GM12875 (cell line): ENCODE data around the gene ZNF598.
A peak's percentile ranks its signal among the peaks of the same experiment; 100 is the strongest.
"Not testable (repeated sequence)": the region's sequence is repeated elsewhere in the genome, so short reads cannot be mapped to it uniquely, and the experiment has no call there.

ENCODE experiments used
- H3K4me3 ChIP-seq: one replicate; pipeline ENCODE4 v1.5.1; 2011; ENCODE audit warnings: low read depth, low read length, control low read depth
- CTCF ChIP-seq: IDR thresholded peaks from 2 replicates; pipeline ENCODE4 v1.5.1; 2011; ENCODE audit warnings: low read depth, mild to moderate bottlenecking, control low read depth, inconsistent platforms, low read length, moderate library complexity, borderline replicate concordance; ENCODE audit not compliant: insufficient read depth

ZNF598 gene

GRCh38 chr16:1960665-1961630 is 48.7 kb downstream of the ZNF598 start:
- TF ChIP-seq CTCF, result no peak
- H3K4me3 ChIP-seq, result peak overlapping the region; percentile 81

- H3K4me3 ChIP-seq, result peak within 1 kb of the TSS; percentile 81
- TF ChIP-seq CTCF, result peak; percentile 80
Measured at GRCh38 chr16:1959269-1960039, 50.2 kb downstream of the ZNF598 start, which contains the start of gene NDUFB10. NDUFB10 (plus strand) TSS chr16:1959538; CDS start chr16:1959625, 87 bp downstream.

GRCh38 chr16:1958715-1959268 is 50.8 kb downstream of the ZNF598 start:
- no peak overlapping the region for H3K4me3 ChIP-seq
- TF ChIP-seq CTCF, result no peak

GRCh38 chr16:1958143-1958491 is 51.5 kb downstream of the ZNF598 start:
- not testable (repeated sequence) for H3K4me3 ChIP-seq

- H3K4me3 ChIP-seq, result not testable (repeated sequence)
Measured at GRCh38 chr16:1957434-1958142, 52.0 kb downstream of the ZNF598 start.

- no peak for TF ChIP-seq CTCF
Measured at GRCh38 chr16:1953734-1954133, 55.9 kb downstream of the ZNF598 start.

GRCh38 chr16:1950559-1950958 is 59.1 kb downstream of the ZNF598 start:
- TF ChIP-seq CTCF, result no peak

More at GRCh38 chr16:1953734-1954133, 55.9 kb downstream of the ZNF598 start:
- no peak overlapping the region for H3K4me3 ChIP-seq

More at GRCh38 chr16:1950559-1950958, 59.1 kb downstream of the ZNF598 start:
- no peak overlapping the region for H3K4me3 ChIP-seq
